Right renal pelvis (tissue), 4 donors: ENCODE measurements around the gene ATF5. TPM values are rescaled to one million over a fixed set of nuclear protein-coding genes. Genes with fewer than 3 reads are reported as not detected.
"Not testable (repeated sequence)": the region's sequence is repeated elsewhere in the genome, so short reads cannot be mapped to it uniquely, and the experiment has no call there.

Source experiments
- DNase-seq, 4 donors: peaks; one replicate each; pipeline ENCODE4 v3.0.0-alpha.2; 2013; ENCODE audit warnings: low read depth in 4 of 4, low spot score in 3 of 4, missing footprints in 1 of 4
- polyA plus RNA-seq, 4 donors: library from polyadenylated mRNA; unstranded; fragments of 120-200 nt; gene quantifications; one replicate each; pipeline ENCODE4 v1.2.1, GENCODE V29; 2013; ENCODE audit not compliant: insufficient read length in 4 of 4

The ATF5 gene
- polyA plus RNA-seq, 4 donors: 22.7 to 26.9 (median 23.8) TPM

DNA sequence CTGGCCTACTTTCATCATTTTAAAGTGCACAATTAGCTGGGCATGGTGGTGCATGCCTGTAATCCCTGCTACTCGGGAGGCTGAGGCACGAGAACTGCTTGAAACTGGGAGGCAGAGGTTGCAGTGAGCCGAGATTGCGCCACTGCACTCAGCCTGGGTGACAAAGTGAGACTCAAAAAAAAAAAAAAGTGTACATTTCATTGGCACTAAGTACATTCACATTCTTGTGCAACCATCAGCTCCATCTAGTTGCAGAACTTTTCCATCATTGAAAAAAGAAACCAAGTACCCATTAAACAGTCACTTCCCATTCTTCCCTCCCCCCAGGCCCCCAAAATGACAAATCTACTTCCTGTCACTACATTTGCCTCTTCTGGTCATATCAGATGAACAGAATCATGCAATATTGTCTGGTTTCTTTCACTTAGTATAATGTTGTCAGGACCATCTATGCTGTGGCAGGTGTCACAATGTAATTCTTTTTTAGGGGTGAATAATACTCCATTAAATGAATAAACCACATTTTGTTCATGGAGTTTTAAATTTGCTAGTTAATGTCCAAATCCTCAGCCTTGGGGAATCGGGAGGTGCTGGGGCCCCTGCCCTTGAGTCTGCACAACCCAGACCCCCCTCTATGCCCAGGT lies 39.4 kb downstream of the ATF5 start:
- no peak for DNase-seq

DNA sequence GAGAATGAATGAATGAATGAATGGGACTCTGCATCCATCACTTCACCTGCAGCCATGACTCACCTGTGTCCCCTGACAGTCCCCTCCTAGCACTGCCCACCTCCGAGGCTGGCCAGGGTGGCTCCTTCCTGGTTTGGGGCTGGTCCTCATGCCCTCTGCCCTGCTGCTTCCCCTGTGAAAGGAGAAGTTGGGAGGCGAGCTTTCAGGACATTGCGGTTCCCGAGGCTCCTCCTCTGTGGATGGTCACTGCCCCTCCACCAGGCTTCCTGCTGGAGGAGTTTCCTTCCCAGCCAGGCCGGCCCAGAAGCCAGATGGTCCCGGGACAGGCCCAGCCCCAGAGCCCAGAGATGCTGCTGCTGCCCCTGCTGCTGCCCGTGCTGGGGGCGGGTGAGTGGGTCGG lies 40.4 kb downstream of the ATF5 start:
- DNase-seq: not testable (repeated sequence)

DNA sequence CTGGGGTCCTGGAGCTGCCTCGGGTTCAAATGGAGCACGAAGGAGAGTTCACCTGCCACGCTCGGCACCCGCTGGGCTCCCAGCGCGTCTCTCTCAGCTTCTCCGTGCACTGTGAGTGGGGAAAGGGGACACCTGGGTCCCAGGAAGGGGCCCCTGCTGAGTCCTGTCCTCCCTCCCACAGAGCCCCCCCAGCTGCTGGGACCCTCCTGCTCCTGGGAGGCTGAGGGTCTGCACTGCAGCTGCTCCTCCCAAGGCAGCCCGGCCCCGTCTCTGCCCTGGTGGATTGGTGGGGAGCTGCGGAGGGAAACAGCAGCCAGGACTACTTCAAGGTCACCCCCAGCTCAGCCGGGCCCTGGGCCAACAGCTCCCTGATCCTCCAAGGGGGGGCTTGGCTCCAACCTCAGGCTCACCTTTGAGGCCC lies 43.0 kb downstream of the ATF5 start:
- no peak for DNase-seq

DNA sequence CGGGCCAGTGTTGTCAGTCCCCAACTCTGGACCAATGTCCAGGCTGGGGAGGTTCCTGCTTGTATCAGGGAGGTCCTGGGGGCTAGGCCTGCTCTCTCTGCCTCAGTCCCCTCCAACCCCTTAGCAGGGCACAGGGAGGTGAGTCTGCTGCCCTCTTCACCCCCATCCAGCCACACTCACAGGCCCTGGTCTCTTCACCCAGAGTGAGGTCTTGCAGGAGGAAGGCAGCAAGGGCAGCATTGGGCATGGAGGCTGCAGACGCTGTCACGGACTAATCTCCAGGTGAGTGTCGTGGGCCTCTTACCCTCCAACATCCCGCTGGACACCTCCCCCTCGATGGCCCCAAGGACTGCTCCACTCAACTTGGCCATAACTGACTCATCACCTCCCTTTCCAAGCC lies 43.8 kb downstream of the ATF5 start:
- DNase-seq: no peak

DNA sequence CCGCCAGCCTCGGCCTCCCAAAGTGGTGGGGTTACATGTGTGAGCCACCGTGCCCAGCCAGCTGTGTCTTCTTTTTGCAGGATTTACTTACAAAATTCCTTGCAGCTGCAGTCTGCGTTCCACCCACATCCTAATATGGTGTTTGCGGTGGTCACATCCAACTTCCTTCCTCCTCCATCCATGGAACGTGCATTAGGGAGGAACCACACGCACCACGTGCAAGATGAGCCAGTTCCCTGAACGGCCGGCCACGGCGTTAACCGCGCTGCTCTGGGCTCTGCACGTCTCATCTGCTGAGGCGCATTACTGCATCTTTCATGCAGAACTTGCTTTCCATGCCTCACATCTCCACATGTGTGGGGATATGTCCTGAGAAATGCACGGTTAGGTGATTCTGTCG lies 45.0 kb downstream of the ATF5 start:
- no peak for DNase-seq

DNA sequence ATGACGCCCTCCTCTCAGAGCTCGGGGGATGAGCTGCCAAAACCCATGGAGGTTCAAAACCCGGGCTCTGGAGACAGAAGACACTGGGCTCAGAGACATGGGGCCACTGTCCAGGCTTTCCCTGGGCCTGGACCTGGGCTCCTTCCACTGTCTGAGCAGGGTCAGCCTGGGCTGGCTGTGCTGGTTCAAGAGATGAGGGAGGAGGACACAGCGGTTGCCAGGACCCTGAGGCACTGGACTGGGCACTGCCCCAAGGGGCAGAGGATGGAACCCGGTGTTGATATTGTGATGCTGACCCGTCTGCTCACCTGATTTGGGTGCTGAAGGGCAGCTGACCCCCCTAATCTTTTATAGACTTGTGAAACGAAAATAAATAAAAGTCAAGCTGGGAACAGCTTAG lies 46.0 kb downstream of the ATF5 start:
- no peak for DNase-seq

DNA sequence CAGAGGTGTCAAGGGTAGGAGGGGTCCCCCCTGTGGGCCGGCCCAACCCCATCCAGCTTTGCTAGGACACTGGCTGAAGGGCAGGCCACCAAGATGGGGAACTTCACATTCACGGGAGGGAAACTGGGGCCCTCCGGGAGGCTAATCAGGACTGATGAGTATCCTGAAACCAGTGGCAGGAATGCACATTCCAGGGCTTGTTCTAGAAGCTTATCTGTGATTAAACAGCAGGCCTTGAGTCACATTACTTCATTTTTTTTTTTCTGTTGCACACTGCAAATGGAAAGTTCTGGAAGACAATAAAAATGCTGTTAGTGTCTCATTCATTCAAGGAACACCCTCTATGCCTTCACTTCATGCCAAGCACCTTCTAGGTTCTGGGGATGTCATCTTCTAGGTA lies 47.5 kb downstream of the ATF5 start:
- no peak for DNase-seq

DNA sequence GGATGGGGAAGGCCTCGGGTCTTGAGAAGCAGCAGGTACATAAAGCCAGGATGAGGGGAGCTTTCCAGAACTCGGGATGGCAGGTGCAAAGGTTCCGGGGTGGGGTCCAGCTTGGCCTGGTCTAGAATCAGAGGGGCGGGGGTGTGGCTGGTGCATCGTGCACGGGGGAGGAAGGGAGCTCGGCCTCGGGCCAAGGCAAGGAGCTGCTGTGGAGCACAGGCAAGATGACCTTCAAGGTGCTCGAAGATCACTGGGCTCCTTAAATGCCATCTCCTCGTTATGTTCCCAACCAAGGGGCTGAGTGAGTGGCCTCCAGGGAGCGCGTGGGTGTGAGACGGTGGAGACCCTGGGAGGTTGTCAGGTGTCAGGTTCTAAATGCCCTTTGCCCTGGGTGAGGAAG lies 48.1 kb downstream of the ATF5 start:
- DNase-seq: no peak

DNA sequence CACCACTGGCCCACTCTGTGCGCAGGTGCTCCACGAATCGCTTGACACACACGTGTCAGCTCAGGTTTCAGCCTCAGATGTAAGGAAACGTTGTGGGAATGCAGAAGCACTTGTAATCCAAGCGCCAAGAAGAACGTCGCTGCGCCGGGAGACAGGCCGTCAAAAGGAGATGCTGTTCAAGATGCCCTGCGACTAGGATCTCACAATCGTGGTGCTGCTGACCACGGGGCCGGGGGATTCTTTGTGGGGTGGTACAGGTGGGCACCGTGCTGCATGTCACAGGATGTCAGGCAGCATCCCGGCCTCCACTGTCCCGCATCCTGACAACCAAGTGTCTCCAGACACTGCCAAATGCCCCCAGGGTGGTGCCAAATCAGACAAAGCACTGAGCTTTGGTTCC lies 48.9 kb downstream of the ATF5 start:
- no peak for DNase-seq

DNA sequence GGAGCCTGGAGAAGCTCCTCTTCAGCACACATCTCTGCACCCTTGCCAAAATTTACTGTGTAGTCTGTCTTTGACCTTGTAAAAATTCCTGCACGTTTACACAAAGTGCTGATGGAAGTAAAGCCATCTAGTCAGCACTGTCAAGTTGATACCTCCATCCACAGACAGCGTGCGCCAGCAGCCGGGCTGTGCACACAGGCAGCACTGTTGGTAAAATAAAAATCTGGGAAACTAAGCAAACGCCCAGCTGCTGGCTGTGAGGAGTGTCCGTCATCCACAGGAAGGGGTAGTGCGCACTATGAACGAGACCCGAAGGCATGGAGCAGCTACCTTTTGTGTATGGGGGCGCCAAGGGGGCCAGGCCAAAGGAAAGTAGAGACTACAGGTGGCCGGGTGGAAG lies 49.3 kb downstream of the ATF5 start:
- DNase-seq: no peak

DNA sequence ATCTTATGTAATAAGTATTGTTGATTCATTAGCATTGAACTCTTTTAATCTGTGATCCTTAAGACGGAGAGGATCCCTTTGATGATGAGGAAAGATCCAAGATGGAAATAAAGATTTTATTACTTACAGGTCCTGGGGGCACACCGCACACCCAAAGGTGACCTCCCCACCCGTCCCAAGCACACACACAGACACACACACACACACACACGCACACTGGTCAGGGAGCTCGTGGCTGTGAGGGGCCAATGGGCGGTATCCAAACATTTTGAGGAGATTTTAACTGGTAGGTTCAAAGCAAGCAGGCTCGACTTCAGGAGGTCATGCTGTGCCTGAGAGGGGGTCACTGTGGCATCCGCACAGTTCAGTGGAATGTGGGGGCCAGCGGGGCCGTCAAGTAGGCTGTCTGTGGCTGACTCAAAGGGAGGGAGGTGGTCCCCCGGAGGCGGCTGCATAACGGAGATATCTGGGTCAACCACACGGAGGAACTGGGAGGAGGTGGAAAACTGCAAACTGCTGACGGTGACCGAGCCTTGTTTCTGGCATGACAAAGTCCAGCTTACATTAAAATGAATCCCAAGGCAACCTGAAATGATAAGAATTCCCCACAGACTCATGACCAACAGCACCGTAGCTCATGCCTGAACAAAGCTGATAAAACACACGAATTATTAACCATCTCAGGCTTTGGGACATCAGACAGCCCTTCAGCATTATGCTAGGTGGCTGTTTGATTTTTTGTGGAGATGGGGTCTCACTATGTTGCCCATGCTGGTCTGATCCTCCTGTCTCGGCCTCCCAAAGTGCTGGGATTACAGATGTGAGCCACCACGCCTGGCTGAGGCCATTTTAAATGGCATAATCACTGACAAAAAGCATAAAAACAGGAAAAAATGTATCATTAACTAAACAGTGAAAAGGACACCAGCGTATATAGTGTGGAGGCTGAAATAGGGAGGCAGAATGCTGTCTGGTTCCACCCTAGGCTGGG lies 52.9 kb downstream of the ATF5 start:
- no peak for DNase-seq

Other genes with a start within 250 kb of the ATF5 start
- gene ADM5, start 239.6 kb upstream of the ATF5 start, polyA plus RNA-seq: 1 to 10 TPM in 3 of 4 donors, under 1 TPM in 1; 0.61 to 1.6 (median 1.3) TPM
- 10 to 100 TPM; 10.3 to 13.3 (median 12.2) TPM for gene CPT1C, start 238.1 kb upstream of the ATF5 start, polyA plus RNA-seq
- gene TSKS, start 165.9 kb upstream of the ATF5 start, polyA plus RNA-seq: under 1 TPM in 2 of 4 donors, not detected in 2; 0.11 to 0.38 TPM
- 10 to 100 TPM; 48.7 to 68.2 (median 52.9) TPM for gene AP2A1, start 162.2 kb upstream of the ATF5 start, polyA plus RNA-seq
- 10 to 100 TPM; 29.6 to 40.2 (median 31.7) TPM for gene FUZ, start 115.9 kb upstream of the ATF5 start, polyA plus RNA-seq
- gene MED25, start 110.9 kb upstream of the ATF5 start, polyA plus RNA-seq: 10 to 100 TPM; 58.8 to 74.9 (median 66.2) TPM
- gene PTOV1, start 78.0 kb upstream of the ATF5 start, polyA plus RNA-seq: 100 to 1,000 TPM; 249 to 353 (median 277) TPM
- gene PNKP, start 61.6 kb upstream of the ATF5 start, polyA plus RNA-seq: 10 to 100 TPM; 42.7 to 57.9 (median 46.3) TPM
- 10 to 100 TPM; 30.0 to 43.8 (median 34.2) TPM for gene AKT1S1, start 51.9 kb upstream of the ATF5 start, polyA plus RNA-seq
- 10 to 100 TPM; 40.4 to 51.4 (median 43.4) TPM for gene TBC1D17, start 51.5 kb upstream of the ATF5 start, polyA plus RNA-seq
- gene IL4I1, start 32.3 kb upstream of the ATF5 start, polyA plus RNA-seq: 1 to 10 TPM; 1.7 to 3.6 (median 2.3) TPM
- 10 to 100 TPM; 58.7 to 63.6 (median 61.4) TPM for gene NUP62, start 299 bp downstream of the ATF5 start, polyA plus RNA-seq
- gene SIGLEC11, start 32.0 kb downstream of the ATF5 start, polyA plus RNA-seq: 1 to 10 TPM; 3.4 to 5.1 (median 4.8) TPM
- gene VRK3, start 96.2 kb downstream of the ATF5 start, polyA plus RNA-seq: 10 to 100 TPM; 47.2 to 51.2 (median 48.2) TPM
- gene ZNF473, start 96.8 kb downstream of the ATF5 start, polyA plus RNA-seq: 10 to 100 TPM; 13.4 to 16.1 (median 15.7) TPM
- under 1 TPM; 0.19 to 0.42 (median 0.30) TPM for gene IZUMO2, start 234.1 kb downstream of the ATF5 start, polyA plus RNA-seq